K562 treated with DMSO at 1 percent for 4 hours (cell line): ENCODE data around the gene GPR33. TPM values are rescaled to one million over a fixed set of nuclear protein-coding genes. Genes with fewer than 3 reads are reported as not detected.

Source experiments
- total RNA-seq: library from RNA; unstranded; fragments of 300-600 nt; gene quantifications from 2 replicates; pipeline ENCODE4 v1.2.3, GENCODE V29; 2022; ENCODE audit not compliant: insufficient read depth

Gene GPR33
- total RNA-seq = not detected in 2 replicates

DNA sequence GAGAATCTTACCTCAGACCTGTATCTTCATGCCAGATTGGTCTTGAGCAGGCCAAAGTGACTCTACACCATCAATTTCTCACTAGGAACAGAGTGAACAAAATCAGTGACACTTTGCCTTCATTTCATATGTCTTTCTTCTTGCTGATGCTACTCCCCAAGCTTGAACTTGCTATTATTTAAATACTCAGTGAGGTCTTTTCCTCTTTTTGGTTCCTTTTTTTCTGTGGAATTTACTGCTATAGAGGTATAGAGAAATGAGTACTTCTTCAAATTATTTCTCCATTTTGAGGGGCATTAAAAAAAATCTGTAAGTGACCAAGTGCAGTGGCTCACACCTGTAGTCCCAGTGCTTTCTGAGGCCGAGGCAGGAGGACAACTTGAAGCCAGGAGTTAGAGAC, at the start of gene GPR33:
TSS of gene GPR33 (minus strand) at position 154 of the 400 bp plus-strand sequence. CDS start 4,074 bp downstream, outside the sequence.

GRCh38 chr14:31456841-31457664, 30.8 kb downstream of the GPR33 start, which contains the start of gene DTD2:
TSS of gene DTD2 (minus strand) at chr14:31457506. CDS start at chr14:31457393, 113 bp downstream.

Other genes starting within 250 kb of the GPR33 start
- gene HEATR5A, start 67.5 kb downstream of the GPR33 start, total RNA-seq = 7.1 and 10.6 TPM in 2 replicates
- gene DTD2, start 30.5 kb downstream of the GPR33 start, total RNA-seq = 1.4 and 4.9 TPM in 2 replicates
- gene NUBPL, start 73.4 kb upstream of the GPR33 start, total RNA-seq = 1.3 and 1.6 TPM in 2 replicates